Upper lobe of left lung (tissue), 4 donors: Measurements from ENCODE around the gene TRAFD1.

Experiments used
- CTCF ChIP-seq, 6 experiments: fragments of 450-650 bp in 4 of 6; fragments of 200-600 bp in 2 of 6; sonication (generic) in 2 of 6; IDR thresholded peaks; one replicate each; pipeline ENCODE4 v1.5.1; 2016 to 2019; ENCODE audit warnings: antibody characterized with exemption in 6 of 6
- POLR2A ChIP-seq, 4 donors: fragments of 450-650 bp; IDR thresholded peaks; one replicate each; pipeline ENCODE4 v1.5.1; 2016 to 2017; ENCODE audit warnings: antibody characterized with exemption in 4 of 4, mild to moderate bottlenecking in 2 of 4
- POLR2AphosphoS5 ChIP-seq, 2 donors: sonication (generic); formaldehyde crosslinking; IDR thresholded peaks; one replicate each; pipeline ENCODE4 v1.5.1; 2017; ENCODE audit warnings: antibody characterized with exemption in 2 of 2

GRCh38 chr12:112122823-112123690 is 2.3 kb upstream of the TRAFD1 start:
- no peak for TF ChIP-seq CTCF (IDR thresholded peaks at IDR 0.05)
- TF ChIP-seq POLR2AphosphoS5 (IDR thresholded peaks at IDR 0.05) = no peak
- TF ChIP-seq POLR2A (IDR thresholded peaks at IDR 0.05) = no peak
